Measurements from ENCODE around the gene CIPC.

CIPC gene

DNA sequence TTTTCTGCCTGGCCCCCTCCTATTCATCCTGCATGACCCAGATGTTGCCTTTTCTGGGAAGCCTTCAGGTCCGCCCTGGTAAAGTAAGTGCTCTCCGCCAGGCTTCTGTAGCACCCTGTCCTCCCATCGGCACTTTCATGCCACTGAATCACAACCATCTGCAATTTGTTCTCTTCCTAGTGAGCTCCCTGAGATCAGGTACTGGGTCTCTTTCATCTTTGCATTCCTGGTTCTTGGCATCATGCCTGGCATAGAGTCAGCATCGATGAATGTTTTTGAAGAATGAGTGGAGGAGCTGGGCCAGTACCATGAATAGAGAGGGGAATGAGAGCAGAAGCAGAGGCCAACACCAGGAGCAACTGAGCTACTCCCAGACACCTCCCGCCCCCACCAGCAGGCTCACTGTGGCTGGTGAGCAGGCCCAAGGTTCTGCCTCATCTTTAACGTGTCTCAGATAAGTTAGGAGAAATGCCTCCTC, 30.4 kb downstream of the CIPC start:
- DNase-seq: no peak

DNA sequence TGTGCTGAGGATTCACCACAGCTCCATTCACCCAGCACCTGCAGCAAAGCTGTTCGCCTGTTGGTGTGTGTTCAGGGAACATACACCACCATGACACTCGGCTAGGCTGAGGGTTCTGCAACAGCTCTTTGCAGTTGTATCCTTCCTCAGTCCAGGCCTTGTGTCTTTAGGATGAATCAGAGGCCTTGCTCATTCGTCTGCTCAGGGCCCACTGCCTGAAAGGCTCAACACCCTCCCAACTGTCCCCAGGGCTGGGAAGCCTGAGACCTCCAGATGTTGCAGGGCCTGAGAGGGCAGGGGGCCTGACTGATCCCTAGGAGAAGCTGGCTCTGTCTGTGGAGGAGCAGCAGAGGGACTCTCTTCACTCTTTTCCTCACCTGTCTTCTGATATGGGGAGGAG, 32.3 kb downstream of the CIPC start:
- no peak for DNase-seq

DNA sequence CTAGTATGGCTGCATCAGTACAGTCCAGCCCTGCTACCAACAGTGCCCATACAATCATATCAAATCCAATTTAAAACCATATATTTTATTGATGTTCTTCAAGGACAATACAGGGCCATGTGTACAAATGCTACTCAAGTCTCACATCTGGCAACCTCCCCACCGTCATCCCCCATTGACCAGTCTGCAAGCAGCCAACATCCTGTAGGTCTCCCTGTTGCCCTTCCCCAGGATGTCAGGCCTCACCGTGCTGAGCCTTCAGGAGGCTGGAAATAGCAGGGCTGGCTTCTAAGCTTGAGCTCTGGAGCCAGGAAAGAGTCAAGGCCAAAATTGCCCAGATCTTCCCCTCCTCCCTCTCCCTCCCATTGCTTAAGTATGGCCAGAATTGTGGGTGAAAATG, 33.1 kb downstream of the CIPC start:
- DNase-seq: no peak

DNA sequence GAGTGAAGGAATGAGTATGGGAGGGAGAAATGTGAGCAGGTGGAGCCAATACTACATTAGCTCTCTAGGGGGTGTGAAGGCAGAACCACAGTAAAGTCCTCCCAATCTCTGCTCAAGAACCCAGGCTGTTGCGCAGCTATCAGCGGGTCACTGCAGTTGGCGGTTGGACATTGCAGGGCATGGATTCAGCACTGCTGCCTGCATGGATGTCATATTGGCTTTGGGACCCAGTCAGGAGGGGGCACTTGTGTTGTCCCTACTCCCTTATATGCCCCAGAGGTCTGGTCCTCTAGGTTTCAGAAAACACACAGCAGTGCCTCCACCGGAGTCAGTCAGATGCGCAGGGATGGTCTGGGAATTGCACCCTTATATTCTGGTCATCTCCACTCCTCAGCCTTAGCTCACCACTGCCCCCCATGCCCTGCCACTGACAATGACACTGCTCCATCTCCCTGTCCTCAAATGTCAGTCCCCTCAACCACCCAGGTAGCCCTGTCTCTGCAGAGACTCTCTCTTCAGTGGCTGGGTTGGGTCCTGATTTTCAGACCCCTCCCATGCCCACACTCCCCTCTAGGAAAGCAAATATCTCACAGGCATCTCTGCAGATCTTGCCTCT, 33.9 kb downstream of the CIPC start:
- DNase-seq: no peak

DNA sequence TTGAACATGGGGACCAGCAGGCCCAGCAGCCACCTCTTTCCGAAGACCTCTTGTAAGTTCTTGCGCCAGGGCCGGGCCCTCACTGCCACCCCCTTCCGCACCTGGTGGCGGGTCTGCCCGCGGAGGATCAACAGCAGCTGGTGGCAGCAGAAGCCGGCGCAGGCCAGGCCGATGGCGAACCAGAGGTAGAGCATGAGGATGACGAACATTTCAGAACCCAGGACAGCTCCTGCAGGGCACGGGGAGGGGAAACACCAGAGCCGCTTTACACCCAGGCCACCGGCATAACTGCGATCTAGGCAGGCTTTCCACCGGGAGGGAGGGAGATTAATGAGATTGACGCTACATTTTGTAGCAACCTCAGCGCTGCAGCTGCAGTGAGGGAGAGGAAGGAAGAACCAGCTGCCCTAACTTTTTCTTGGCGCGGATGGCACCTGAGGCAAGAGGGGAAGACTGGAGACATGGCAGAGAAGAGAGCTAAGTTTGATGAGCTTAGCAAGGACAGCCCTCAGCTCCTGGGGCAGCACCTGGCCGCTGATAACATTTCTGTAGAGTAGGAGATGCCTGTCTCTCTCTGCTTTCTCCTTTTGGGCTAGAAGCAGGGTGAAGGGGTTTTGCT, 35.8 kb downstream of the CIPC start:
- peak; percentile 77 to 83 for DNase-seq

DNA sequence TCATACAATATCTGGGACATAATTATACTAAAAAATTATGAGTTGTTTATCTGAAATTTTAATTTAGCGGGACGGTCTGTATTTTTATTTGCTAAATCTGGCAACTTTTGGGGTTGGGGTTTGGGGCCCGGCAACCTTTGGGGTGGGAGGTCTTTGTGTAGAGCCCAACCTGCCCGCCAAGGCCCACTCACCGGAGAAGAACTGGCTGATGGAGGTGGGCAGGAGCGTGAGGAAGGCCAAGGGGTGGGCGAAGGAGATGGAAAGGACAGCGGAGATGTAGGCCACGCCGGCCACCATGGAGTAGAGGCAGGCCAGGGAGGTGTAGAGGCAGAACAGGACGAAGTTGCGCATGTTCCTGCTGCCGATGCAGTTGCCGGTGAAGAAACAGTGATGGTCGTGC, 41.0 kb downstream of the CIPC start:
- DNase-seq: no peak

DNA sequence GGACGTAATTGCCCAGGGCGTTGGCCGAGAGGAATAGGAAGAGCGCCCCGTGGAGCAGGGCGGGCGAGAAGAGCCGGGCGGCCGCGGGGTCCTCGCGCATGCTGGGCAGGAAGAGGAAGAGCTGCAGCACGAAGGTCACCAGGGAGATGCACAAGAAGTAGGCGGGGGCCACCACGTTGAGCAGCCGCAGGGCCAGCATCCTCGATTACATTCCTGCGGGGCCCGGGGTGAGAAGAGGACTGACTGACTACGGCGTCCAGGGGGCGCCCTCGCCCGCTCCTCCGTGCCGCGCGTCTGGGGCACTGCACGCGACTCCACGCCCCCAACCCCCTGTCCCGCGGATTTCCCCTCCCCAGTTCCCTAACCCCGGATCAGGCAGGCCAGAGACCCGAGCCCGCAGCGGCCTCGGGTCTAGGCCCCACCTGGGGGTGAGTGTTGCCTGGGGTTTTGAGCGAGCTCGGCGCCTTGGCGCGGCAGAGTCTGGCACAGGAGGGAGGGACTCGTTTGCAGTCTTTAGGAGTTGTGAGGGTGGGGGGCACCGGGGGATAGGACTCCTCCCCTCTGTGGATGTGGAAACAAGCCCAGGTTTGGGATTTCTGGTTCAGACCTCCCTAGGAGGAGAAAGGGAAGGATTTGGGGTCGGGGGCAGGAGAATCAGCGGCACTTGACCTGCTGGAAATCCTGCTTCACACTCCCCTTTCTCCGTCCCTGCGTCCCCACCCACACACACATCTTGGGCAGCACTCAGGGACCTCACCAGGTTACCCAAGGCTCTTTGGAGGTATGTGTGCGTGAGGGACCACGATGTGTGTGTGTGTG, 41.7 kb downstream of the CIPC start:
- peak; percentile 43 to 69 for DNase-seq

DNA sequence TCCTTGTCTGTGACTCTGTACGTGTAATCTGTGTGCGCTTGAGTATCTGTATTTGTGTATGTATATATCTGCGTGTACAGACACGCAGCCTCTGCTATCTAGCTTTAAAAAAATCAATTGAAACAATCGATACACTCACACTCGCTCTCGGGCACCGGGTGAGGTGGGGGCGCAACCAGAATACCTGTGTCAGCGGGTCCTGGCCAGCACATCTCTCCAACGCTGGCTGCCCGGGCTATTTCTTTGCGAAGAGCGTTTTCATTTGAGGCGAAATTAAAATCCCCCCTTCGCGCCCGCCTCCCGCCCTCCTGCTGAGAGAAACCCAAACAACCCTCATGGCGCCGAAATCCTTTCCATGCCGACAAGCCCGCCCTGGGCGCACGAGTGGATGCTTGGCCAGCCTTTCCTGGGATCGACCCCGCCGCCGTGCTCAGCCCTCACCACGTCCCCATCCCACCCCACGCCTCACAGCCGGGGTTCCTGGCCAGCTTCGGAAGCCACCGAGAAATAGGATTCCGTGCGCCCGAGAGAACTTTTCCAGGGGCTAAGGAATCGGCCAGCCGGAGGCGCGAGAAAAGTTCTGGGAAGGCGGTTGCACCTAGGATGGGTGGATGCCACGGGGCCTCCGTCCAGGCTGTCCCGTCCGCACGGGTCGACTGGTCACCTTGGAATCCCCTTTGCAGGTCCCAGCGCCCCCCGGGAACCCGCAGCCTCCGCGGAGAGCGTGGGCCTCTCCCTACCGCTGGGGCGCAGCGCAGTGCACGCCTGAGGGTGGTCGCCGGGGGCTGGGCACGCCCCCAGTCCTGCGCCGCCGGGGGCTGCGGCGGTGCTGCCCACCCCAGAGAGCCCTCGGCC, 42.5 kb downstream of the CIPC start:
- DNase-seq: no peak

DNA sequence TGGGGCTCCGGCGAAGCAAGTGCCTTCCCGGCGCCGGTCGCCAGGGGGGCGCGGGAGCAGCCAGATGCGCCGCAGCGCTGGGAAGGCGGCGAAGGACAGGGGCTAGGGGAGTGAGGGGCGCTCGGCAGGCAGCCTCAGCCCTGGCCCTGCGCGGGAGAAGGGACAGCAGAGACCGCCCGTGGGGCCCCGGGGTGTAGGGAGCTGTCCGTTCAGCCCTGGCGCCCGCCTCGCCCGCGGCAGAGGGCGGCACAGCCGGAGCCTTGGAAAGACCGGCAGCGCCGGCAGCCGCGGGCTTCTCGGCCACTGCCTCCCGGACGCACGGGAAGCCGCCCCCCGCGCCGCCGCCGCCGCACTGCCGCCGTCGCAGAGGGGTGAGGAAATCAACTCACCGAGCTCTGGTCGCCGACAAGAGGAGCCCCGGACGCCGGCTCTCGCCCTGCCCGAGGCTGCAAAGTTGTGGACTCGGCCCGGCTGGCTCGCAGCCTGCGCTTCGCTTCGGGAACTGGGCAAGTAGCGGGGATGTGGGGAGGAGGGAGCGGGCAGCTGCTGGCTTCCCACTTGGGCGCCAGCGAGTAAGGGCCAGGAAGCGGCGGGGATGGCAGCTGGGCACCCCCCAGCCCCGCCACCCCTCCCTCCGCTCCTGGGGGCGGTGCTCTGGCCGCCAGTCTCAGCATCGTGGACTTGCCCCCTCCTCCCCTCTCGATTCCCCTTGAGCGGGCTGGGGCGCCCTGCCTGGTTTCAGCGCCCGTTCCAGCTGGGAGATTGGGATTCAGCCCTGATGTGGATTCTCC, 43.4 kb downstream of the CIPC start, which contains the start of gene ZDHHC22:
ZDHHC22 (minus strand) TSS at position 578 of the 791 bp plus-strand sequence. CDS start 2,053 bp downstream, outside the sequence.
- peak; percentile 30 to 32 for DNase-seq

DNA sequence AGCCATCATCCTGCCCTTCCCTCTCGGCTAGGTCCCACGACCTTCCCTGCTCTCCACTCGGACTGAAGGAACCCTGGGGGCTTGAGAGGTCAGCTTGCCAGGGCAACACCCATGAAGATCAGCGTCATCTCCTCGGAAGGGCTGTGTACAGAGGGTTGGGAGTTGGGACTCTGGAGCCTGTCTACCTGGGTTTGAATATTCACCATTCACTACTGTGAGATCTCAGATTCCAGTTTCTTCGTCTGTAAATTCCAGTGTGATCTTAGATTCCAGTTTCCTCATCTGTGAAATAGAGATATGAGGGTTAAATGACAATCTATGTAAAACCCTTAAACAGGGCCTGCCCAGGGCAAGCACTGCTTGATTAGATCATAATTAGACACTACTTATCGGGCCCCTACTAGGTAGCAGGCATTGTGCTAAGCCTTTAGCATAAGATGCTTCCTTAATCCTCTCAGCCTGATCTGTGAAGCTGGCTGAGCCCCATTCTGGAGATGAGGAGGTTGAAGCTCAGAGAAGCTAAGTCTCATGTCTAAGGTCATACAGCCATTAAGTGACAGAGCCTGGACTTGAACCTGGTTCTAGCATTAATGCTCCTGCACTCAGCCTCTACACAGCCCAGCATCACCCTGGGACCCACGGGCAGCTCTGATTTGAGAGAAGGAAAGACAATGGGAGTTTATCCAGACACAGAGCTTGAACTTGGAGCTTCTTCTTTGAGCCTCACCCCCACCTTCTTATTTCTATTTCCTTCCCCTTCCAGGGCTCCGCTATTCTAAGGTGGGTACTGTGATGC, 44.1 kb downstream of the CIPC start:
- no peak for DNase-seq

DNA sequence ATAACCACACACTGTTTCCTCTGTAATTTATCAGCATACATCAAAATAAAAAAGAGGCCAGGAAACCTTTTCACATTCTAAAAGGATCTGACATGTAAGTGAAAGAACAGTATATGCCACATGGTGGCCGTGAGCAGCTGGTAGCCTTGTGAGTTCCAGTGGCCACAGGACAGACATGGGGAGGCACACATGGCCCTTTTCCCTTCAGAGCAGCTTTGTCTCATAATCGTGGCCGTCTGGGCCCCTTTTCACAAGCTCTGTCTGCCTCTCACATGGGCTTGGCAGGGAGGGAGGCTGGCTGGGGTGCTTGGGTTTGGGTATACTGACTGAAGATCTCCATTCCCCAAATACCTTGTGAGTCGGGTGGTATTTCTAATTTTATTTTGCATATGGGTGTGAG, 45.0 kb downstream of the CIPC start:
- DNase-seq: no peak

DNA sequence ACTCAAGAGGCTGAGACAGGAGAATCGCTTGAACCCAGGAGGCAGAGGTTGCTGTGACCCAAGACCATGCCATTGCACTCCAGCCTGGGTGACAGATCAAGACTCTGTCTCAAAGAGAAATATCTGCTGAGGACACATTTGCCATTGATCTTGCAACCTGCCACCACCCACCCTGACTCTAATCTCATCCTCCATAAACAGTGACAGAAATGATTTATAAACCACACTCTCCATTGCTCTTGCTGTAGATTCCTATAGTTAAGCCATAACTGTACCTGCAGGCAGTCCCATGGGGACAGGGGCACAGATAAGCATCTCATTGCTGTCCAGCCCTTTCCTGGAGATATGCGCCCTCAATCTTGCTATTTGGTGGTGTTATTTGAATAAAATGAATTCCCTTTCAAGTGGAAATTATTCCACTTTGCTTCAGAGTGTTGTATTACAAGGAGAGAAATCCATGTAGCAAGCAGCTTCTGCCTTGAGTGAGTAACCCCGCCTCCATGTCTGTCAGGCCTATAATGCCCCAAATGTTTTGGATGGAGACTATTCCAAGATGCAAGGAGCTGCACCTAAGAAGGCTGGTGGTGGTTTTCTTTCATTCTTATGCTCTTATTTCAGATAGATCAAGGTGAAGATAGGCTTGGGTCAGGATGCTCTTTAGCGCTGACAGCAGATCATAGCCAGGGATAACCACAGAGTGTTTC, 46.5 kb downstream of the CIPC start:
- no peak for DNase-seq

DNA sequence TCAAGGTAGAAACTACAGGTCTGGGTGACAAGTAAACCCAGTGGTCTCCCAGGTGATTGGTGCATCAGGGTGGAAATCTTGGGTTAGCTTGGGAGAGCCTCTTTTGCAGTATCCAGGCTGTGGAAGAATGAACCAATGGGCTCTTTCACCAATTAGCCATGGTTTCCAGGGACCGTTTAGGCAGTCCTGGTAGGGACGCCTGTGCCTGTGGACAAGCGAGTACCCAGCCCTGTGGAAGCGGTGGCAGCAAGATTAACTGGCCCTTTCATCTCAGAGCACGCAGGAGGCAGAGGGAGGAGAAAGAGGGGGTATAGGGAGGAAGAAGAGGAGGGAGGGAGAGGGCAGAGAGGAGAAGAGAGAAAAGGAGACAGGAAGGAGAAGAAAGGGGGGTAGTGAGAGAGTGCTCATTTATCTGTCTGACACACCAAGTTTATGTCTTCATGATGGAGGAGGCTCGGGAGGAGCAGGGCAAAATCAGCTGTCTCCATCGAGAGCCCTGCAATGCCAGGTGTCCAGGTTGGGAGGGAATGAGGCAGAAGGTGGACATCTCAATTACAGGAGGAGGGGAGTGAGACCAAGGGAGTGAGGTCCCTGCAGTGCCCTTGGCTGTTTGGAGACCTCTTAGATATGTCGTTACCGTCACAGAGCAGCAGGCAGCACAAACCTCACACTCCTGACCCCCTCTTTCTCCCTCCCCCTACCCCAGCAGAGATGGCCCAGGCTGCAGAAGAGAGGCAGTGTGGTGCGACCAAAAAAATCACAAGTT, 48.1 kb downstream of the CIPC start:
- no peak for DNase-seq

DNA sequence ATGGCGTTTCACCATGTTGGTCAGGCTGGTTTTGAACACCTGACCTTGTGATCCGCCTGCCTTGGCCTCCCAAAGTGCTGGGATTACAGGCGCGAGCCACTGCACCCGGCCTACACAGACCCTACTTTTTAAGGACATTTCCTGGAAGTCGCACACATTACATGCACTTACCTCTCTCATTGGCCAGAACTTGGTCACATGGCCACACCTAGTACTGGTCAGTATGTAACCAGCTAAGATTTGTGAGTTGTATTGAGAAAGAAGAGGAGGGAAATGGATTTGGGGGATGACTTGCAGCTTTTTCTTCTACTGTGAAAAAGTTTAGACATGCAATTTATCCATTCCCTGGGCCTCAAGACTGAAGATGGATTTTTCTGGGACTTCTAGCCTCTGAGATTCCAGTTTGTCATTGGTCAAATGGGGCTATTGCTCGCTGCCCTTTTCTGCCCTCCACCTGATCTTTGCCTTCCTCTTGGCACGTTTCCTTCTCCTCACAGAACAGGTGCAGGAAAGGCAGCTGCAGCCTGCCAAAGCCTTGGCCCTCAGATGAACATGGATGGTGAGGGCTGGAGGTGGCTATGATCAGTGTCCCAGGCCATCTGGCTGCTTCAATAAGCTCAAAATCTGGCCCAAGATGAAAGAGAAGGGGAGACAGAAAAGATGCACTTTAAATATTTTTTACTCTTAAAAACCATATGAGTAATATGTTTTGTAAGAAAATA, 50.6 kb downstream of the CIPC start:
- DNase-seq: no peak

DNA sequence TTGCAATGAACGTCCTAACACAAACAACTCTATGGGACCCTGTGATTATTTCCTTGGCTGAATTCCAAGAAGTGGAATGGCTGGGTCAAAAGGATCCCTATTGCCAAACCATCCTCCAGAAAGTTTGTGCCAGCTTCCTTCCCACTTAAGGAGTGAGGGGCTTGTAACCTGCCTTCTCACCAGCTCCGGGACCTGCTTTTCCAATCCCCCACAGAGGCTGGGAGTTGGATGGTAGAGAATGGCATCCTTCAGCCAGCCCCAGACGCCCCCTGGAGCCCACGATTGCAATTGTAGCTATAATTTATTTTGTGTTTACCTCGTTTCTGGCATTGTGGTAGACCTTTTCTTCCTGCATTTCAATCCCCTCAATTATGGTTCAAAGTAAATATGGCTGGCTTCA, 53.2 kb downstream of the CIPC start:
- DNase-seq: peak; percentile 27 to 66

DNA sequence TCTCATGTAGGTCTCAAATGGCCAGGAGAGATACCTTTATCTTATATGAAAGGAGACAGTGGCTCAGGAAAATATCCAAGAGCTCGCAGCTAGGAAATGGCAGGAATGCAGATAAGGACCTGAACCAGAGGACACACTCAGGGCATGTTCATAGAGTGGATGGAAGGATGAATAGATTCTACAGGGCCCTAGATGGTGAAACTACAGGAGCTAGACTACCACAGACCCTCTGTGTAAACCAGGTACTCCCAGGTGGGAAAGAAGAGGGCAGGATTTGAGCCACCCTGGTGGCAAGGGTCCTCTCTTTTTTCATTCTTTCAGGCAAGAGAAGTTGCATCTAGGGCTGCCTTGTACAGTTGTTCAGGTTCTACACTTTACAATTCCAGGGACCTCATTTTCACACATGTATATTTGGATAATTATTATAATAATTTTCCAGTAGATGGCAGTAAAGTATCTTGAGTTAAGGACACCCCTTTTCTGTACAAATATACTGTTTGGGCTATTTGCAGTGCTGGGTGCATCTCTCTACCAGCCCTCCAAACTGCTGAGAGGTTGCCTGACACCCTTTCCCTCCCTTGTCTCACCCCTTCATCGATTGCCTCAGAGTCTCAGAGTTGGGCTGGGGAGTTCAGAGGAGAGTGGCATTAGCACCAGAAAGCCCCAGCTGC, 54.0 kb downstream of the CIPC start:
- DNase-seq: peak; percentile 68 to 84

DNA sequence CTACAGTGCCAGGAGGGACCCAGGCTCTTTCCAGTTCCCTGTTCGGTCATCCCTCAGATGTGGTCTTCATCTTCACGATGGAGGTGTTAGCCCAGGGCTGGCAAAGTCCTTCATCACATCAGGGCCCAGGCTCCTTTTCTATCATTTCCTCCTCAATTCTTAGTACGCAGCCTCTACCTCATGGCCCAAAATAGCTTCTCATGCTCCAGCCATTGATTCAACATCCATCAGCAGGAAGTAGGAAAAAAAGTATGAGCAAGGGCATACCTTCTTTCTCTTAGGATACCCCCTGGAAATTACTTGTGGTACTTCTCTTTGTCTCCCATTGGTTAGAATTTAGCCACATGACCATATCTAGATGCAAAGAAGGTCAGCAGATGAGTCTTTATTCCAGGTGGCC, 55.7 kb downstream of the CIPC start:
- DNase-seq: no peak

DNA sequence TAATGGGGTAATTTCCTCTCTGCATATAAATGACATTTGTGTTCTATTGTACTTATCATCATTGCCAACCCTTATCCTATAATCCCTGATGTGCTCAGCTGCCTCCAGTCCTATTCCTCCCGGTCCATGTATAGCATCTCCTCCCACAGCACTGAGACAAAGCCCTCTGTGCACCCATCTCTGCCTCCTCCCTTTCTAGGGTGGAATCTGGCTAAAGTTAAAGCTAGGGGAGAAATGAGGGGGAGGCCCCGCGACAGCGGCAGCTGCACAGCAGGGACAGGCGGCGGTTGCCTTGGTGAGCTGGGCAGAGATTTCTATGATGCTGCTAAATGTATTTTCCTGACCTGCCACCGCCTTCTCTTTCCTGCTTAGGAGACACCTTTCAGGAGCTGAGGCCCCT, 56.4 kb downstream of the CIPC start:
- no peak for DNase-seq

DNA sequence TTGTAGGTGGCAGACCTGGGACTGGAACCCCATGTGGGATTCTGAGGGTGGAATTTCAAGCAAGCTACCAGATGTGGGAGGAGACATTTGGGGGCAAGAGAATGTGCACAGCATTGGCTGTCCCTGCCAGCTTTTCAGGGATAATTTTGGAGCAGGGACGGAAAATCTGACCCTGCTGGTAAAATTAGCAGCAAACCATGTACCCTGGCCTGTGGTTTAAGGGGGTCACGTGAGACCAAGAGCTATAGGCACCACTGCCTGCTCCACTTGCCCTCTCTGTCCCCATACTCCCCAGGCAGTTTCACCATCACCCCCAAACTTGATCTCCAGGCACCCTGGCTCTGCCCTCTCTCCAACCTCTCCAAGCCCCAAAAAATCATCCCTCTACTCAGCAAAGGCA, 57.0 kb downstream of the CIPC start:
- DNase-seq: no peak

Data from Kasumi-1 (cell line).